ENCODE results near the gene WDFY2.

DNA sequence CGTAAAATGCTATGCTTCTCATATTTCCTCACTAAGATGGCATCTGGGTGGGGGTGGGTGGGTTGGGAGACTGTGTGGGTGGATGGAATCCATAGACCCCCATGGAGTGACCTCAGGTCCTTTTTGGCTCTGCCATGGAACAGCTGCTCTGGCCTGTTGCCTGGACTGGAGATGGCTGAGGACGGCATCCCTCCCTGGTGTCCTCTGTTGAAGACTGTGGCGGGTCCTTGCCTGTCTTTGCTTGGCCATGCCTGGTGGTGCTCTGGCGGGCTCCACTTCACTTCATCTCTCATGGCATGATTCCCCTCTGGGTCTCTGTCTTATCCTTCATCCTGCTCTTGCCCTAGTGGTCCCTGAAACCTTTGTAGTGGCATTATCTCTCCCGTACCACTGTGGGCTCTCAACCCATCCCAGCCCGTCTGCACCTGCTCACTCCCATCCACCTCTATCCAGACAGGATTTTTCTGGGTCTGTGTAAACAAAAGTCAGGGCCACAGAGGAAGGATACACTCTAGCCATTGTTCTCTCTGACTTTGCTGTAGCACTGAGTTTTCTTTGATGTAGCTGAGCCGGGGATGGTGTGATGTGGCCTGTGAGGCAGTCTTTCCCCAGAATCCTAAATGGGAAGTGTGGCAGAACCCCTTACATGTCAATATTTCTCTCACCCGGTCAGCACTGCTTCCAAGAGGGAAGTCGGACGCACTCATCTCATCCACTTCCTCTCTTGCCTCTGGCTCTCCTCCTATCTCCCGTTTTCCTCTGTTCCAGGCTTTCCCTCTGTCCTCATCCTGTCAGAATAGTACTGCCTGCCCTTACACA lies 36.1 kb downstream of the WDFY2 start:
- TF ChIP-seq GATA3 (IDR thresholded peaks at IDR 0.05; ENCODE audit: low read depth, low read length) (no peak), GATA2 (IDR thresholded peaks at IDR 0.05; ENCODE audit: low read depth, low read length) (no peak)

Data from SH-SY5Y (cell line).